Left ventricle myocardium inferior (tissue), 1 donor: Measurements from ENCODE around the gene RAB7B. TPM values are rescaled to one million over a fixed set of nuclear protein-coding genes. Genes with fewer than 3 reads are reported as not detected.

Experiments
- DNase-seq: peaks from one replicate; pipeline ENCODE4 v3.0.0-alpha.2; 2020
- H3K27ac ChIP-seq: fragments of 200-600 bp; replicated peaks from 2 replicates; pipeline ENCODE4 v1.8.0; 2021
- H3K27me3 ChIP-seq: fragments of 200-600 bp; 2 replicates; pipeline ENCODE4 v1.8.0; 2021; ENCODE audit warnings: low read depth
- H3K36me3 ChIP-seq: fragments of 200-600 bp; 2 replicates; pipeline ENCODE4 v1.8.0; 2021
- H3K4me1 ChIP-seq: fragments of 200-600 bp; 2 replicates; pipeline ENCODE4 v1.8.0; 2021
- H3K4me3 ChIP-seq: fragments of 200-600 bp; 2 replicates; pipeline ENCODE4 v1.8.0; 2021; ENCODE audit warnings: mild to moderate bottlenecking, moderate library complexity
- H3K9me3 ChIP-seq: fragments of 200-600 bp; replicated peaks from 2 replicates; pipeline ENCODE4 v1.8.0; 2021
- CTCF ChIP-seq: fragments of 200-600 bp; IDR thresholded peaks from 2 replicates; pipeline ENCODE4 v1.8.0; 2021; ENCODE audit warnings: antibody characterized with exemption, mild to moderate bottlenecking, borderline replicate concordance
- intact Hi-C: fragments of 100-400 bp; cut with micrococcal nuclease; formaldehyde crosslinking; loops from one replicate; pipeline ENCODE4 v1.11.0; 2022
- total RNA-seq: library from RNA; stranded (reverse); fragmentation: NEBNext Ultra II Directional; extraction: Animal tissue kit (Norgen Biotek cat#: 25700); gene quantifications from one replicate; pipeline ENCODE4 v1.2.1, GENCODE V29; 2021
- donor health status: DM: no; HTN: yes; CAD: no; lungs with severe emphysema.

Gene RAB7B
- total RNA-seq, 1 donor from 2014 or later: 1.4 TPM

GRCh38 chr1:205929496-205930194, 73.5 kb downstream of the RAB7B start:
- Histone ChIP-seq H3K27me3 (no peaks in the 10 kb centered on the region), H3K4me3 (no peak overlapping the region), H3K9me3 (no peaks in the 10 kb centered on the region), H3K4me1 (no peaks in the 10 kb centered on the region), H3K36me3 (no peaks in the 10 kb centered on the region), H3K27ac (no peak overlapping the region)
- no peak for DNase-seq
- TF ChIP-seq CTCF: no peak
- intact Hi-C loops: no loop called here

- H3K4me3 ChIP-seq: no peak overlapping the region
- H3K27ac ChIP-seq: no peak overlapping the region
- no peak for TF ChIP-seq CTCF
- intact Hi-C loops: no loop called here
- H3K4me1 ChIP-seq: no peaks in the 10 kb centered on the region
- H3K27me3 ChIP-seq: no peaks in the 10 kb centered on the region
- no peak for DNase-seq
- H3K36me3 ChIP-seq: no peaks in the 10 kb centered on the region
- no peaks in the 10 kb centered on the region for H3K9me3 ChIP-seq
These were observed 74.9 kb downstream of the RAB7B start for GRCh38 chr1:205928317-205928716.

GRCh38 chr1:205927676-205928075, 75.5 kb downstream of the RAB7B start:
- H3K9me3 ChIP-seq: no peaks in the 10 kb centered on the region
- no peaks in the 10 kb centered on the region for H3K27me3 ChIP-seq
- TF ChIP-seq CTCF: no peak
- no peaks in the 10 kb centered on the region for H3K36me3 ChIP-seq
- H3K27ac ChIP-seq: no peak overlapping the region
- intact Hi-C loops: no loop called here
- no peak for DNase-seq
- H3K4me1 ChIP-seq: no peaks in the 10 kb centered on the region
- no peak overlapping the region for H3K4me3 ChIP-seq

GRCh38 chr1:205927247-205927646, 75.9 kb downstream of the RAB7B start:
- no peak for DNase-seq
- H3K36me3 ChIP-seq: no peaks in the 10 kb centered on the region
- no peaks in the 10 kb centered on the region for H3K4me1 ChIP-seq
- H3K9me3 ChIP-seq: no peaks in the 10 kb centered on the region
- no peak overlapping the region for H3K4me3 ChIP-seq
- no peak overlapping the region for H3K27ac ChIP-seq
- TF ChIP-seq CTCF: no peak
- H3K27me3 ChIP-seq: no peaks in the 10 kb centered on the region
- intact Hi-C loops: no loop called here

Other genes with a start within 250 kb of the RAB7B start
- gene RAB29, start 227.9 kb downstream of the RAB7B start, total RNA-seq: 13.7 TPM
- 486 TPM for gene SLC41A1, start 190.2 kb downstream of the RAB7B start, total RNA-seq
- gene PM20D1, start 153.3 kb downstream of the RAB7B start, total RNA-seq: 1.7 TPM
- 35.2 TPM for gene SLC26A9, start 59.9 kb downstream of the RAB7B start, total RNA-seq
- not detected for gene CTSE, start 20.5 kb upstream of the RAB7B start, total RNA-seq
- 0.44 TPM for gene RHEX, start 49.8 kb upstream of the RAB7B start, total RNA-seq
- not detected for gene AVPR1B, start 114.0 kb upstream of the RAB7B start, total RNA-seq
- not detected for gene FAM72A, start 199.4 kb upstream of the RAB7B start, total RNA-seq
- 15.6 TPM for gene SRGAP2, start 200.1 kb upstream of the RAB7B start, total RNA-seq